Stimulated activated CD8-positive, alpha-beta memory T cell treated with anti-CD3 and anti-CD28 coated beads, Interleukin-4, amount 100 ng/mL, for 24 hours (primary cell): Measurements from ENCODE around the gene UTP4.
"Not testable (repeated sequence)": the region's sequence is repeated elsewhere in the genome, so short reads cannot be mapped to it uniquely, and the experiment has no call there.

Experiments
- DNase-seq: peaks from one replicate; pipeline ENCODE4 v3.0.0-alpha.2; 2020; ENCODE audit warnings: low read depth

Gene UTP4

GRCh38 chr16:69131167-69131838 lies 1.1 kb upstream of the UTP4 start:
- no peak for DNase-seq

GRCh38 chr16:69131839-69132423 lies 518 bp upstream of the UTP4 start:
- DNase-seq: peak; percentile 70

GRCh38 chr16:69133373-69133954 lies 1.0 kb downstream of the UTP4 start:
- DNase-seq: no peak

GRCh38 chr16:69138608-69139007 lies 6.2 kb downstream of the UTP4 start:
- DNase-seq: no peak

GRCh38 chr16:69139464-69139863 lies 7.0 kb downstream of the UTP4 start:
- DNase-seq: not testable (repeated sequence)

GRCh38 chr16:69141014-69141413 lies 8.6 kb downstream of the UTP4 start:
- no peak for DNase-seq

GRCh38 chr16:69141936-69142335 lies 9.5 kb downstream of the UTP4 start:
- no peak for DNase-seq

- DNase-seq: no peak
These were observed 10.7 kb downstream of the UTP4 start for GRCh38 chr16:69143116-69143515.

GRCh38 chr16:69145658-69146057 lies 13.2 kb downstream of the UTP4 start:
- DNase-seq: no peak

GRCh38 chr16:69149621-69150020 lies 17.2 kb downstream of the UTP4 start:
- DNase-seq: not testable (repeated sequence)

GRCh38 chr16:69150146-69150865 lies 17.9 kb downstream of the UTP4 start:
- DNase-seq: no peak

GRCh38 chr16:69157196-69157595 lies 24.7 kb downstream of the UTP4 start:
- no peak for DNase-seq

- DNase-seq: no peak
These were observed 27.7 kb downstream of the UTP4 start for GRCh38 chr16:69160192-69160591.

GRCh38 chr16:69165584-69165983 lies 33.1 kb downstream of the UTP4 start:
- no peak for DNase-seq

- DNase-seq: peak; percentile 62
These were observed 33.9 kb downstream of the UTP4 start for GRCh38 chr16:69166221-69166833.

GRCh38 chr16:69166946-69167930 lies 34.8 kb downstream of the UTP4 start:
- no peak for DNase-seq

- no peak for DNase-seq
These were observed 36.6 kb downstream of the UTP4 start for GRCh38 chr16:69169051-69169450.

- no peak for DNase-seq
These were observed 37.3 kb downstream of the UTP4 start for GRCh38 chr16:69169607-69170352.

- no peak for DNase-seq
These were observed 39.1 kb downstream of the UTP4 start for GRCh38 chr16:69171325-69172084.
